ENCODE results near the gene TTLL5. TPM values are rescaled to one million over a fixed set of nuclear protein-coding genes. Genes with fewer than 3 reads are reported as not detected.

Gene TTLL5
- total and polyA plus RNA-seq, 9 of the 15 experiments (the other 6 are each of a cell fraction or from before 2014, with no cell fraction given), result 4.1 to 18.9 (median 12.6) TPM

- WGBS (ENCODE audit: insufficient coverage, low coverage, missing lambda C conversion rate), result 73% methylated on average over 2 of the region's 2 CpGs
Observed at GRCh38 chr14:75885829-75886228, 224.8 kb downstream of the TTLL5 start.

GRCh38 chr14:75886636-75887348 is 225.7 kb downstream of the TTLL5 start:
- 66% methylated on average over 5 of the region's 5 CpGs for WGBS (ENCODE audit: insufficient coverage, low coverage, missing lambda C conversion rate)
- H3K27me3 ChIP-seq (ENCODE audit: control insufficient read depth in 2 of 2, insufficient read depth in 2 of 2, low read length in 2 of 2), result no peaks in the 10 kb centered on the region
- intact Hi-C loops (cut with micrococcal nuclease) (no loop called here), in situ Hi-C loops (cut with MboI) (no loop called here)
- ChIA-PET CTCF (ENCODE audit: low intra/inter-chr PET ratio) (no interaction called here), POLR2A (interaction anchor here (0.9 to 1.1 kb wide), 2 partner anchors 70 to 171 kb away, joined by 3 read pairs; no protein-coding TSS in a partner anchor)
- H3K4me1 ChIP-seq (replicated peaks in 1 of 2; ENCODE audit: control insufficient read depth in 2 of 2, insufficient read depth in 2 of 2, low read length in 2 of 2), result no peaks in the 10 kb centered on the region
- H4K20me1 ChIP-seq (replicated peaks; ENCODE audit: control insufficient read depth, insufficient read depth, low read length), result no peaks in the 10 kb centered on the region
- H3K27ac ChIP-seq (ENCODE audit: extremely low read depth, low read depth, low read length), result no peak overlapping the region
- H3K9ac ChIP-seq (ENCODE audit: insufficient read depth in 1 of 2, low read depth in 2 of 2, low read length in 2 of 2), result no peak overlapping the region
- DNase-seq (ENCODE audit: extremely low read depth in 1 of 4, low spot score in 3 of 4) (no peak), FAIRE-seq (no peak), ATAC-seq (no peak)
- BruUV-seq (replicated peaks), result no TSS peak
- no peaks in the 10 kb centered on the region for H3K9me3 ChIP-seq (replicated peaks; ENCODE audit: control insufficient read depth, insufficient read depth, low read depth, low read length)
- H3K4me3 ChIP-seq, result no peak overlapping the region
- peaks cover 2% of the 10 kb centered on the region; the same call in 1 of the 3 replicates for H3K36me3 ChIP-seq (ENCODE audit: control insufficient read depth, insufficient read depth, low read length)
- TF ChIP-seq ZNF134 (CRISPR knock-in tag; conservative IDR thresholded peaks at IDR 0.05) (no peak), PREB (CRISPR knock-in tag; IDR thresholded peaks at IDR 0.05) (no peak), ID3 (CRISPR knock-in tag; IDR thresholded peaks at IDR 0.05) (no peak), ID3 (tag; IDR thresholded peaks at IDR 0.05) (no peak)
- H3K9me1 ChIP-seq (ENCODE audit: control insufficient read depth, insufficient read depth, low read length), result no peaks in the 10 kb centered on the region
- H3K79me2 ChIP-seq (ENCODE audit: control insufficient read depth, insufficient read depth, low read length), result no peaks in the 10 kb centered on the region
- H3K4me2 ChIP-seq (ENCODE audit: insufficient read depth, low read length), result no peak overlapping the region
- no peak overlapping the region for H2AFZ ChIP-seq (ENCODE audit: low read depth, low read length)

More at GRCh38 chr14:75885829-75886228, 224.8 kb downstream of the TTLL5 start:
- Histone ChIP-seq H4K20me1 (replicated peaks; ENCODE audit: control insufficient read depth, insufficient read depth, low read length) (no peaks in the 10 kb centered on the region), H3K9me3 (replicated peaks; ENCODE audit: control insufficient read depth, insufficient read depth, low read depth, low read length) (no peaks in the 10 kb centered on the region), H3K4me1 (replicated peaks in 1 of 2; ENCODE audit: control insufficient read depth in 2 of 2, insufficient read depth in 2 of 2, low read length in 2 of 2) (no peaks in the 10 kb centered on the region), H3K79me2 (ENCODE audit: control insufficient read depth, insufficient read depth, low read length) (no peaks in the 10 kb centered on the region), H3K4me2 (ENCODE audit: insufficient read depth, low read length) (no peak overlapping the region), H3K27me3 (ENCODE audit: control insufficient read depth in 2 of 2, insufficient read depth in 2 of 2, low read length in 2 of 2) (no peaks in the 10 kb centered on the region), H3K9me1 (ENCODE audit: control insufficient read depth, insufficient read depth, low read length) (no peaks in the 10 kb centered on the region), H3K36me3 (ENCODE audit: control insufficient read depth, insufficient read depth, low read length) (peaks cover 2% of the 10 kb centered on the region; the same call in 1 of the 3 replicates), H2AFZ (ENCODE audit: low read depth, low read length) (no peak overlapping the region), H3K4me3 (no peak overlapping the region), H3K9ac (ENCODE audit: insufficient read depth in 1 of 2, low read depth in 2 of 2, low read length in 2 of 2) (no peak overlapping the region), H3K27ac (ENCODE audit: extremely low read depth, low read depth, low read length) (no peak overlapping the region)
- CTCF ChIA-PET (ENCODE audit: low intra/inter-chr PET ratio), result no interaction called here
- FAIRE-seq (no peak), DNase-seq (ENCODE audit: extremely low read depth in 1 of 4, low spot score in 3 of 4) (no peak), ATAC-seq (no peak)
- in situ Hi-C loops (cut with MboI), result no loop called here
- intact Hi-C loops (cut with micrococcal nuclease), result no loop called here
- no peak for TF ChIP-seq ZNF217 (CRISPR knock-in tag; IDR thresholded peaks at IDR 0.05)
- TF ChIP-seq HNRNPK (IDR thresholded peaks at IDR 0.05; ENCODE audit: low read depth, low read length, poor library complexity, severe bottlenecking), result no peak
- POLR2A ChIA-PET, result interaction anchor here (1.1 kb wide), 1 partner anchor 71 kb away, joined by 3 read pairs; no protein-coding TSS in a partner anchor
- BruUV-seq (replicated peaks), result no TSS peak
